SK-N-MC (cell line): ENCODE data around the gene TLE7.

ENCODE experiments used
- EZH2 ChIP-seq: fragments of 200-600 bp; sonication (generic); IDR thresholded peaks from one replicate; pipeline ENCODE4 v1.6.1; 2017; ENCODE audit warnings: antibody characterized with exemption
- FOXP2 ChIP-seq: optimal IDR thresholded peaks from 2 replicates; pipeline ENCODE3; 2011; ENCODE audit warnings: mild to moderate bottlenecking, moderate library complexity; ENCODE audit not compliant: insufficient read depth; ENCODE audit errors: extremely low read length, control extremely low read depth
- POLR2AphosphoS5 ChIP-seq: IDR thresholded peaks from 2 replicates; pipeline ENCODE4 v1.6.1; 2012; ENCODE audit warnings: mild to moderate bottlenecking, low read depth, low read length, borderline replicate concordance

DNA sequence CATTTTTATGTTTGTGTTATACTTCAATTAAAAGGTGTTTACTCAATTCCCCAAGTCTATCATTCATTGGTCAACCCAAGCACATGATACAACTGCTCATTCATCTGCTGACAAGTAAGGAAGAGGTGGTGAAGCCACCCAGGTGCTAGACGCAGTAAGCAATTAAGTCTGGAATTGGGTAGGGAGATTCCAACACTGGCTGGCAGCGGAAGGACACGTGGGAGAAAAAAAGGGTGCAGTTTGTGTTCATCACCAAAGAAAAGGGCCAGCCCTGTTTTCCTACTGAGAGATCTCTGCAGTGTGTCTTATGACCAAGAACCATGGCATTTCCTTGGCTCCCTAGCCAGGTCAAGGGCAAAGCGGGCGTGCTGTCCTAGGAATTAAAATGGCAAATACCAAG is 32.0 kb upstream of the TLE7 start:
- TF ChIP-seq EZH2 (no peak), POLR2AphosphoS5 (no peak), FOXP2 (no peak)
